GM20000 (cell line): ENCODE measurements around the gene PAMR1.
"Not testable (repeated sequence)": the region's sequence is repeated elsewhere in the genome, so short reads cannot be mapped to it uniquely, and the experiment has no call there.

ENCODE experiments used
- DNase-seq: peaks from one replicate; pipeline ENCODE4 v3.0.0; 2012; ENCODE audit warnings: low spot score
- TF ChIP-seq, protein P1 (sequence below): IDR thresholded peaks from 2 replicates; pipeline ENCODE4 v1.5.1; 2012; ENCODE audit warnings: mild to moderate bottlenecking, control low read depth; ENCODE audit errors: extremely low read depth, missing control alignments

PAMR1 gene

DNA sequence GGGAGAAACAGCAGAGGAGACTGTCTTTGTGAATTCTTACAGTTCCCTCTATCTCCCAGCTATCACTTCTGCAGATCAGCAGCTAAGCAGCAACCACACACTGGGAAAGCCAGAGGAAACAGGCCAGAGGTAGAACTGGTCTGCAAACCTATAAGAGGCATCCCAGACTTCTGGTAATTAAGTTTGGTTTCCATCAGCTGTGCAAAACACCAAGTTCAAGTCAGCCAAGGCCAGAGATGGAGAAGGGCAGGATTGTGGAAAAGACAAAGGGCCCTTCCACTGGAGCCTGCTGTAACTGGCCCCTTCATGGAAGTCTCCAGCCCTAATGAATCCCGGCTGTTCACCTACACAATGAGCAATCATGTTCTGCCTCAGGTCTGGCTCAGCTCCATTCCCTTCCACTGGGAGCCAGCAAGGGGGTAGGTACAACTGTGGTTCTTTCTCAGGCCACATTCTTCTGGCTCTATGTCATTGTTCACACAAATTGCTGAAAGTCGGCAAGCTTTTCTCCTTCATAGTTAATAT lies 4.6 kb upstream of the PAMR1 start:
- TF ChIP-seq, protein P1, sequence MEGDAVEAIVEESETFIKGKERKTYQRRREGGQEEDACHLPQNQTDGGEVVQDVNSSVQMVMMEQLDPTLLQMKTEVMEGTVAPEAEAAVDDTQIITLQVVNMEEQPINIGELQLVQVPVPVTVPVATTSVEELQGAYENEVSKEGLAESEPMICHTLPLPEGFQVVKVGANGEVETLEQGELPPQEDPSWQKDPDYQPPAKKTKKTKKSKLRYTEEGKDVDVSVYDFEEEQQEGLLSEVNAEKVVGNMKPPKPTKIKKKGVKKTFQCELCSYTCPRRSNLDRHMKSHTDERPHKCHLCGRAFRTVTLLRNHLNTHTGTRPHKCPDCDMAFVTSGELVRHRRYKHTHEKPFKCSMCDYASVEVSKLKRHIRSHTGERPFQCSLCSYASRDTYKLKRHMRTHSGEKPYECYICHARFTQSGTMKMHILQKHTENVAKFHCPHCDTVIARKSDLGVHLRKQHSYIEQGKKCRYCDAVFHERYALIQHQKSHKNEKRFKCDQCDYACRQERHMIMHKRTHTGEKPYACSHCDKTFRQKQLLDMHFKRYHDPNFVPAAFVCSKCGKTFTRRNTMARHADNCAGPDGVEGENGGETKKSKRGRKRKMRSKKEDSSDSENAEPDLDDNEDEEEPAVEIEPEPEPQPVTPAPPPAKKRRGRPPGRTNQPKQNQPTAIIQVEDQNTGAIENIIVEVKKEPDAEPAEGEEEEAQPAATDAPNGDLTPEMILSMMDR = no peak
- DNase-seq = no peak

DNA sequence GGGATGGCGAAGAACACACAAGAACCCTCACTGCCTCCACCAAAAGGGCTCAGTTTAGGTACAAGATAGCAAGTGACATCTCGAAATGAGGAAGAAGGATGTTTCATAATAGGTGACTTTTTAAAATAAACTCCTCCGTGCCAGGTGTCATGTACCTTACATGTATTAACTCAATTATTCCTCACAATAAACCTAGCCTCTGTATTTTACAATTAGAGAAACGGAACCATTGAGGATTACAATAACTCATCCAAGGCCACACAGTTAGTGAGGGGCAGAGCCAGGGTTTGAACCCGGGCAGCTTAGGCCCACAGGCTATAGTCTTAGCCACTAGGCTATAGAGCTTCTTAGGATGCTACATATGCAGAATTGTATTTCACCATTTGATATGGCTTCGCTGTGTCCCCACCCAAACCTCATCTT lies 965 bp upstream of the PAMR1 start:
- TF ChIP-seq, protein P1 = no peak
- DNase-seq = no peak

DNA sequence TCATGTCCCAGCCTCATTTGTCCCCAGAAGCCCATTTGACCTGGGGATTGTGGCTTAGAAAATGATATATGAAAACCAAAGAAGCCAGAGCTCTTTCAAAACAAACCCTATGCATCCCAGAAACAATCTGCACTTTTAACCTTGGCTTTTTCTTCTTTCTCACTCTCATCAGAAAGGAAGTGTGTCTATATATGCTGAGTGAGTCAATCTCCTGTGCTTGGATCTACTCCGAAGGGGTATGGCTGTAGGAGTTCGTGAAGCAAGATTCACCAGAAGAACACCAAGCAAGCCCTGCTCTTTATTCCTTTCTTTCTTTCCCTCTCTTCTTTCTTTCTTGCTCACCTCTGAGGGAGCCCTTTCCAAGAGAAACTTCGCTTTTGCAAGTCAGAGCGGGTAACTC lies 636 bp downstream of the PAMR1 start:
- no peak for DNase-seq
- TF ChIP-seq, protein P1 = no peak

DNA sequence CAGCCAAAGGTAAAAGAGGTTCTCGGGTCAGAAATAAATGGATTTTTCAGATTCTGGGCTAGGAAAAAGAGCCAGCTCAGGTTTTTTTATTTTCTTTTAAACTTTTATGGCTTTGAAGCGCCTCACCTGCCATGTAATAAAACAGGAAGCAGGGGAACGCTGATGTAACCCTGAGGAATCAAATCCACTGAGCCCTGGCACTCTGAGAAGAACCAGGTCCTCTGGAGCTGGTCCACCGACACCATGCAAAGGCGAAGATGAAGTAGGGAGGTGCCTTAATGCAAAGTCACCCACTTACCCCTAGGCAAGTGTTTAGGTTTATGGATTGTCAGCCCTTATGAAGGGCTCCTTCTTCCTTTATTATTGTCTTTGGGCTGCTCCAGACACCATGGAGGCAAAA lies 1.6 kb downstream of the PAMR1 start:
- TF ChIP-seq, protein P1 = no peak
- DNase-seq = no peak

DNA sequence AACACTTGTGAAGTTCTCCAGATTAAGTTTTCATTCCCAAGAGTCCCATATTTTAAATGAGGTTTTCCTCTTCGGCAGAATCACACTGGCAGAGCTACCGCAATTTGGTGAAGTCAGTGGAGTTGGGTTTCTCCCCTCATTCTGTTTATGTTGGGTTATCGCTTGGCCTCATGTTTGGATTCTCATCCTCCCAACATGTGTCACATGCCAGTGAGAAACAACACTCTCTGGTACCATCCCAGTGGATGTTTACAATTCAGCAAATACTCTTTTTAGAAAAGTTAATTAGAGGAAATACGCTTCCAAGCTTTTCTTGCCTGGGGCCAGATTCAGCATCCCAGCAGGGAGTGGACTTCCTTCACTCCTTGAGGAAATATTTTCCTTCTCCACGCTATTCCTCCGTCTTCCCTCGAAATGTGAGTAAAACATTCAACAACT lies 2.1 kb downstream of the PAMR1 start:
- DNase-seq = no peak
- TF ChIP-seq, protein P1 = no peak

DNA sequence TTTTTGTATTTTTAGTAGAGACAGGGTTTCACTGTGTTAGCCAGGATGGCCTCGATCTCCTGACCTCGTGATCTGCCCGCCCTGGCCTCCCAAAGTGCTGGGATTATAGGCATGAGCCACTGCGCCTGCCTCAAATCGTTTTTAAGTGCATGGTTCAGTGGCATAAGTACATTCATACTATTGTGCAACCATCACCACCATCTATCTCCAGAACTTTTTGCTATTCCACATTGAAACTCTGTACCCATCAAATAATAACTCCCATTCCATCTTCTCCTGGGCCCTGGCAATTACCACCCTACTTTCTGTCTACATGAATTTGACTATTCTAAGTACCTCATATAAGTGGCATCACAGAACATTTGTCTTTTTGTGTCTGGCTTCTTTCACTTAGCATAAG lies 3.3 kb downstream of the PAMR1 start:
- not testable (repeated sequence) for DNase-seq

DNA sequence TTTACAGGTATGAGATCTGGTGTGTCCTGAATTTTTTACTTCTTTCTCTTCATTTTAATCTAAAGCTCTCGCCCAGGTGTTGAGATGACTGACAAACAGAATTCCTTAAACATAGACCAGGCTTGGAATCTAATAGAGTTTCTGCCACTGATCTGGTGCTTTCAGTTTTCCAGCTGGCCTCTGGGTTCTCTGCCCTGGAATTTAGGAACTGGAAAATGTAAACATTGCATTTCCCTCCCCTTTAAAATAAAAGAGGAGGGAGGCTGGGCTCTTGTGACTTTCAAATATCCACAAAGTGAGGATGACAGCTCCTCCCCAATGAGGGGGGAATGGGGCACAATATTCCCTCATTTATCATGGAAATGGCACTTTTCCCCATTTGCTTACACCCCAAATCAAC lies 5.0 kb downstream of the PAMR1 start:
- TF ChIP-seq, protein P1 = no peak
- DNase-seq = no peak

DNA sequence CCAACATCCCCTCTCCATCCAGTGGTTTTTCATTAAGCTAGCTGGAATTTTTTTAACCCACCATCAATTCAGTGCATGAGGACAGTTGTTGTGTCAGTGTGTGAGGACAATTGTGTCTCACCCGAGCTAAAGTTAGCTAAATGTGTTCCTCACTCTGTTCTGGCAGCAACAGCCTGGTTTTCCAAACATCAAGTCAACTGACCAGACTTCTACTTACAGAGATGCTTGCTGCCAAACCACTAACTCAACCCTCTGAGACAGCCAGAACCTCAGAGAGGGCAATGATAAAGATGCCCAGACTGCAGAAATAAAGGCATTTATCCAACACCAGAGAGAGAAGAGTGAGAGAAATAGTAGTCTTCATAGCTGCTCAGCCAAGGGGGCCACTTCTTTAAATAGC lies 6.7 kb downstream of the PAMR1 start:
- DNase-seq = no peak
- TF ChIP-seq, protein P1 = no peak
